Stimulated activated CD4-positive, alpha-beta T cell treated with anti-CD3 and anti-CD28 coated beads, Interleukin-15, amount 100 ng/mL, for 24 hours (primary cell): Measurements from ENCODE around the gene ARMC3.

Experiments used
- DNase-seq: peaks from one replicate; pipeline ENCODE4 v3.0.0-alpha.2; 2020

ARMC3 gene

GRCh38 chr10:22997096-22997495, 69.2 kb downstream of the ARMC3 start:
- no peak for DNase-seq

GRCh38 chr10:22998091-22998490, 70.2 kb downstream of the ARMC3 start:
- no peak for DNase-seq

- DNase-seq: no peak
These were observed 72.1 kb downstream of the ARMC3 start for GRCh38 chr10:22999942-23000341.

GRCh38 chr10:23001901-23002516, 74.2 kb downstream of the ARMC3 start:
- DNase-seq: no peak

GRCh38 chr10:23005150-23005549, 77.3 kb downstream of the ARMC3 start:
- DNase-seq: no peak

GRCh38 chr10:23013581-23014335, 85.9 kb downstream of the ARMC3 start:
- no peak for DNase-seq

GRCh38 chr10:23015021-23015707, 87.3 kb downstream of the ARMC3 start:
- DNase-seq: no peak

GRCh38 chr10:23016636-23017035, 88.8 kb downstream of the ARMC3 start:
- no peak for DNase-seq

GRCh38 chr10:23019633-23020032, 91.8 kb downstream of the ARMC3 start:
- no peak for DNase-seq

- DNase-seq: no peak
These were observed 93.6 kb downstream of the ARMC3 start for GRCh38 chr10:23021430-23021829.

- no peak for DNase-seq
These were observed 96.1 kb downstream of the ARMC3 start for GRCh38 chr10:23024002-23024401.

- DNase-seq: no peak
These were observed 103.5 kb downstream of the ARMC3 start for GRCh38 chr10:23031318-23031717.

GRCh38 chr10:23034790-23035189, 106.9 kb downstream of the ARMC3 start:
- DNase-seq: no peak

GRCh38 chr10:23035569-23035968, 107.7 kb downstream of the ARMC3 start:
- DNase-seq: no peak

- no peak for DNase-seq
These were observed 109.3 kb downstream of the ARMC3 start for GRCh38 chr10:23037152-23037551.

GRCh38 chr10:23037561-23037960, 109.7 kb downstream of the ARMC3 start:
- DNase-seq: no peak

GRCh38 chr10:23038172-23038571, 110.3 kb downstream of the ARMC3 start:
- no peak for DNase-seq

- DNase-seq: no peak
These were observed 112.1 kb downstream of the ARMC3 start for GRCh38 chr10:23040002-23040401.

- no peak for DNase-seq
These were observed 118.2 kb downstream of the ARMC3 start for GRCh38 chr10:23046027-23046426.

- no peak for DNase-seq
These were observed 119.6 kb downstream of the ARMC3 start for GRCh38 chr10:23047201-23048050.

- no peak for DNase-seq
These were observed 120.3 kb downstream of the ARMC3 start for GRCh38 chr10:23048191-23048590.

- DNase-seq: no peak
These were observed 123.4 kb downstream of the ARMC3 start for GRCh38 chr10:23051278-23051677.

GRCh38 chr10:23051855-23052331, 124.0 kb downstream of the ARMC3 start:
- DNase-seq: no peak
